Heart left ventricle (tissue), 13 donors: ENCODE measurements around the gene GLT6D1.

Experiments used
- CTCF ChIP-seq, 12 donors: fragments of 200-600 bp; sonication (generic) in 4 of 12; IDR thresholded peaks; one replicate each; pipeline versions ENCODE4 v1.5.0 to v1.8.0; 2018 to 2022; ENCODE audit warnings: antibody characterized with exemption in 12 of 12, mild to moderate bottlenecking in 5 of 12
- POLR2A ChIP-seq, 2 donors: fragments of 450-650 bp; IDR thresholded peaks; one replicate each; pipeline ENCODE4 v1.6.1; 2017; ENCODE audit warnings: antibody characterized with exemption in 2 of 2, mild to moderate bottlenecking in 2 of 2, moderate library complexity in 2 of 2
- donor health status: ischemic (EF 13 %, LVEDD 7.1; RV severe dilation, severe dysfunction).
- donor health status: DM: no; HTN: yes; CAD: no.
- donor health status: DM: no; HTN: no; CAD: no.
- donor health status: ischemic (EF 25% LVEDD 6.9; RV normal size, moderate dysfunction).
- donor health status: ischemic (EF 25% LVEDD 5.7; RV mildly dilated, moderate dysfunction).
- donor health status: ischemic (EF 35%, LVEDD 5.7; RV mildly dilated, moderate dysfunction).
- donor health status: nonischemic (EF 11% LVEDD 7.7; RV severe dilation, severe dysfunction).
- donor health status: DM: yes; HTN: yes; CAD: no.
- donor health status: PGD.
- donor health status: ischemic (EF 29% LVEDD 5.4; RV normal size, mild dysfunction).
- donor health status: nonischemic (EF 23%, LVEDD 6.1; RV moderate dilation, normal function).

DNA sequence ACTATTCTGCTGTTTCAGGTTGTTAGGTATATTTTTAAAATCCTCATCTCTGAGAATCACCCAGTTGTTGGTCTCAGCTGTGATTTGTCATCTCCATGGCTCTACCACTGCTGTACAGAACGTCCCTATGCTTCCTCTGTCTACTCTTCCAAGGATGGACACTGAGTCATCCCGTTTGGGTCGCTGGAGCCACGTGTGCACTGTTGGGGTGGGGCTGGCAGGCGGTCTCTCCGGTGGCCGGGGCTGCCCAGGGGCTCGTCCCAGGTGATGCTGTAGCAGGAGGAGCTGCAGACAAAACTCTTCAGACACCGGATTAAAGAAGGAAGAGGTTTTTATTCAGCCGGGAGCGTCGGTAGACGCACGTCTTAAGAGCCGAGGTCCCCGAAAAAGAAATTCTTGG lies 40.7 kb upstream of the GLT6D1 start:
- TF ChIP-seq CTCF (IDR thresholded peaks at IDR 0.05): no peak
- TF ChIP-seq POLR2A (IDR thresholded peaks at IDR 0.05): no peak
